ENCODE measurements around the gene HAO2. TPM values are rescaled to one million over a fixed set of nuclear protein-coding genes. Genes with fewer than 3 reads are reported as not detected.

The HAO2 gene
- total RNA-seq, 6 experiments from 2014 or later = not detected

GRCh38 chr1:119359730-119360129 is 8.9 kb upstream of the HAO2 start:
- no peak for DNase-seq
- H3K4me3 Mint-ChIP-seq = no peak overlapping the region
- no peaks in the 10 kb centered on the region for H3K9me3 Mint-ChIP-seq
- TF ChIP-seq, protein P1, sequence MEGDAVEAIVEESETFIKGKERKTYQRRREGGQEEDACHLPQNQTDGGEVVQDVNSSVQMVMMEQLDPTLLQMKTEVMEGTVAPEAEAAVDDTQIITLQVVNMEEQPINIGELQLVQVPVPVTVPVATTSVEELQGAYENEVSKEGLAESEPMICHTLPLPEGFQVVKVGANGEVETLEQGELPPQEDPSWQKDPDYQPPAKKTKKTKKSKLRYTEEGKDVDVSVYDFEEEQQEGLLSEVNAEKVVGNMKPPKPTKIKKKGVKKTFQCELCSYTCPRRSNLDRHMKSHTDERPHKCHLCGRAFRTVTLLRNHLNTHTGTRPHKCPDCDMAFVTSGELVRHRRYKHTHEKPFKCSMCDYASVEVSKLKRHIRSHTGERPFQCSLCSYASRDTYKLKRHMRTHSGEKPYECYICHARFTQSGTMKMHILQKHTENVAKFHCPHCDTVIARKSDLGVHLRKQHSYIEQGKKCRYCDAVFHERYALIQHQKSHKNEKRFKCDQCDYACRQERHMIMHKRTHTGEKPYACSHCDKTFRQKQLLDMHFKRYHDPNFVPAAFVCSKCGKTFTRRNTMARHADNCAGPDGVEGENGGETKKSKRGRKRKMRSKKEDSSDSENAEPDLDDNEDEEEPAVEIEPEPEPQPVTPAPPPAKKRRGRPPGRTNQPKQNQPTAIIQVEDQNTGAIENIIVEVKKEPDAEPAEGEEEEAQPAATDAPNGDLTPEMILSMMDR (IDR thresholded peaks at IDR 0.05) = no peak
- H3K4me1 Mint-ChIP-seq (ENCODE audit: low read depth) = peaks cover 8% of the 10 kb centered on the region
- no peaks in the 10 kb centered on the region for H3K36me3 Mint-ChIP-seq (ENCODE audit: low read depth)
- H3K27me3 Mint-ChIP-seq (ENCODE audit: insufficient read depth) = peaks cover 17% of the 10 kb centered on the region
- H3K27ac Mint-ChIP-seq = no peak overlapping the region

- DNase-seq = no peak
- TF ChIP-seq, protein P1 (IDR thresholded peaks at IDR 0.05) = no peak
- Mint-ChIP-seq H3K36me3 (ENCODE audit: low read depth) (no peaks in the 10 kb centered on the region), H3K4me3 (no peak overlapping the region), H3K9me3 (no peaks in the 10 kb centered on the region), H3K27me3 (ENCODE audit: insufficient read depth) (peaks cover 20% of the 10 kb centered on the region), H3K27ac (no peak overlapping the region), H3K4me1 (ENCODE audit: low read depth) (peaks cover 13% of the 10 kb centered on the region)
These were observed 7.4 kb upstream of the HAO2 start for GRCh38 chr1:119361205-119361604.

GRCh38 chr1:119361620-119362344 is 6.8 kb upstream of the HAO2 start:
- no peaks in the 10 kb centered on the region for H3K36me3 Mint-ChIP-seq (ENCODE audit: low read depth)
- peaks cover 20% of the 10 kb centered on the region; the same call in 1 of the 2 replicates for H3K27me3 Mint-ChIP-seq (ENCODE audit: insufficient read depth)
- peaks cover 13% of the 10 kb centered on the region for H3K4me1 Mint-ChIP-seq (ENCODE audit: low read depth)
- H3K4me3 Mint-ChIP-seq = no peak overlapping the region
- H3K27ac Mint-ChIP-seq = no peak overlapping the region
- H3K9me3 Mint-ChIP-seq = no peaks in the 10 kb centered on the region
- no peak for DNase-seq
- TF ChIP-seq, protein P1 (IDR thresholded peaks at IDR 0.05) = no peak

DNA sequence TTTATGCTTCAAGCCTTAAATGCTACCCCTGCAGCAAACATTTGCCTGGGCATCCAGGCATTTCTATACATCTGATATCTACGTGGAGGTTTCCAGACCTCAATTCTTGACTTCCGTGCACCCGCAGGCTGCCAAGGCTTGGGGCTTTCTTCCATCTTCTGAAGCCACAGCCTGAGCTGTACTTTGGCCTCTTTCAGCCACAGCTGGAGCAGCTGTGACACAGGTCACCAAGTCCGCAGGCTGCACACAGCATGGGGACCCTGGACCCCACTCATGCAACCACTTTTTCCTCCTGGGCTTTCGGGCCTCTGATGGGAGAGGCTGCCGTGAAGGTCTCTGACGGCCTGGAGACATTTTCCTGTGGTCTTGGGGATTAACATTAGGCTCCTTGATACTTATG is 5.4 kb upstream of the HAO2 start:
- no peak overlapping the region for H3K4me3 Mint-ChIP-seq
- peaks cover 20% of the 10 kb centered on the region; the same call in 1 of the 2 replicates for H3K27me3 Mint-ChIP-seq (ENCODE audit: insufficient read depth)
- H3K36me3 Mint-ChIP-seq (ENCODE audit: low read depth) = no peaks in the 10 kb centered on the region
- peaks cover 13% of the 10 kb centered on the region for H3K4me1 Mint-ChIP-seq (ENCODE audit: low read depth)
- H3K27ac Mint-ChIP-seq = no peak overlapping the region
- no peak for DNase-seq
- no peaks in the 10 kb centered on the region for H3K9me3 Mint-ChIP-seq
- TF ChIP-seq, protein P1 (IDR thresholded peaks at IDR 0.05) = no peak

GRCh38 chr1:119364640-119365039 is 3.9 kb upstream of the HAO2 start:
- Mint-ChIP-seq H3K27ac (no peak overlapping the region), H3K27me3 (ENCODE audit: insufficient read depth) (peaks cover 23% of the 10 kb centered on the region), H3K4me1 (ENCODE audit: low read depth) (peaks cover 13% of the 10 kb centered on the region), H3K9me3 (no peaks in the 10 kb centered on the region), H3K4me3 (no peak overlapping the region), H3K36me3 (ENCODE audit: low read depth) (no peaks in the 10 kb centered on the region)
- no peak for DNase-seq
- TF ChIP-seq, protein P1 (IDR thresholded peaks at IDR 0.05) = no peak

Measured in HFFc6 (cell line).